Transverse colon (tissue), 3 donors: ENCODE results near the gene PSORS1C1.

Experiments
- EP300 ChIP-seq: sonication (generic); formaldehyde crosslinking; IDR thresholded peaks from one replicate; pipeline ENCODE4 v1.6.1; 2017; ENCODE audit warnings: antibody characterized with exemption, low read depth
- POLR2A ChIP-seq: fragments of 450-650 bp; IDR thresholded peaks from one replicate; pipeline ENCODE4 v1.6.1; 2016; ENCODE audit warnings: antibody characterized with exemption, mild to moderate bottlenecking, moderate library complexity
- TF ChIP-seq, protein P1 (sequence below), 5 experiments: fragments of 200-600 bp in 3 of 5; fragments of 450-650 bp in 2 of 5; sonication (generic) in 3 of 5; IDR thresholded peaks; 1 replicate in 2 of 5; 2 replicates in 3 of 5; pipeline ENCODE4 v1.5.1; 2016 to 2017; ENCODE audit warnings: antibody characterized with exemption in 5 of 5, inconsistent platforms in 3 of 5, mild to moderate bottlenecking in 2 of 5, moderate library complexity in 1 of 5

DNA sequence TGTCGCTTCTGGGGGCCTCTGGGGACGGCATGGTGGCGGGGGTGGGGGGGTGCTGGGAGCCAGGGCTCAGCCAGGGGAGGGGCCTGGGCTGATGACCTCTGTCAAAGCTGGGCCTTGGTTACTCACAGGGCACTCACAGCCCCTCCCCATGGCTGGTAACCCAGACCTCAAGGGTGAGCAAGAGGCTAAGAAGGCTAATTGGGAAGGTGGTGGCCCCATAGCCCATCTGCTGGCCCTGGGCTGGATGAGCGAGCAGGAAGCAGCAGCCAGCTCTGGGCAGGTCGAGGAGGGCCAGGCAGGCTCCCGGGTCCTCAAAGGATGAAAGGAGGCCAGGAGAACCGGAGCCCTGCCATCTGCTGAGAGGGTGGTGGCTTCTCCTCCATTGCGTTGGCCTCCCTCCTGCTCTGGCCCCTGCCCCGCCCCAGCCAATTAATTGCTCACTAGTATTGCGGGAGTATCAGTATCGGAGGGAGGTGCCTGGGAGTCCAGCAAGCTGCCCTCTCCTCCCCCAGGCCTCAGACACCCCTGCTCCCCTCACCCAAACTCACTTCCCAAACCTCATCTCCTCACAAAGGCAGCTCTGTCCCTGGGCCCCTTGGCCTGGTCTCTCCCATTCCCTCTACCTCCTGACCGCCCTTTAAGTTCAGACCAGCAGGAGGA, 6.7 kb downstream of the PSORS1C1 start:
- TF ChIP-seq, protein P1, sequence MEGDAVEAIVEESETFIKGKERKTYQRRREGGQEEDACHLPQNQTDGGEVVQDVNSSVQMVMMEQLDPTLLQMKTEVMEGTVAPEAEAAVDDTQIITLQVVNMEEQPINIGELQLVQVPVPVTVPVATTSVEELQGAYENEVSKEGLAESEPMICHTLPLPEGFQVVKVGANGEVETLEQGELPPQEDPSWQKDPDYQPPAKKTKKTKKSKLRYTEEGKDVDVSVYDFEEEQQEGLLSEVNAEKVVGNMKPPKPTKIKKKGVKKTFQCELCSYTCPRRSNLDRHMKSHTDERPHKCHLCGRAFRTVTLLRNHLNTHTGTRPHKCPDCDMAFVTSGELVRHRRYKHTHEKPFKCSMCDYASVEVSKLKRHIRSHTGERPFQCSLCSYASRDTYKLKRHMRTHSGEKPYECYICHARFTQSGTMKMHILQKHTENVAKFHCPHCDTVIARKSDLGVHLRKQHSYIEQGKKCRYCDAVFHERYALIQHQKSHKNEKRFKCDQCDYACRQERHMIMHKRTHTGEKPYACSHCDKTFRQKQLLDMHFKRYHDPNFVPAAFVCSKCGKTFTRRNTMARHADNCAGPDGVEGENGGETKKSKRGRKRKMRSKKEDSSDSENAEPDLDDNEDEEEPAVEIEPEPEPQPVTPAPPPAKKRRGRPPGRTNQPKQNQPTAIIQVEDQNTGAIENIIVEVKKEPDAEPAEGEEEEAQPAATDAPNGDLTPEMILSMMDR (IDR thresholded peaks at IDR 0.05): no peak
- TF ChIP-seq EP300: no peak
- TF ChIP-seq POLR2A: no peak
